Activated CD4-positive, alpha-beta T cell treated with anti-CD3 and anti-CD28 coated beads for 48 hours (primary cell): ENCODE measurements around the gene KRT16.
"Not testable (repeated sequence)": the region's sequence is repeated elsewhere in the genome, so short reads cannot be mapped to it uniquely, and the experiment has no call there.

Experiments used
- DNase-seq: peaks from one replicate; pipeline ENCODE4 v3.0.0-alpha.2; 2020

The KRT16 gene

GRCh38 chr17:41627316-41628072 lies 14.9 kb upstream of the KRT16 start:
- no peak for DNase-seq

GRCh38 chr17:41626914-41627295 lies 14.3 kb upstream of the KRT16 start:
- not testable (repeated sequence) for DNase-seq

- not testable (repeated sequence) for DNase-seq
These were observed 13.7 kb upstream of the KRT16 start for GRCh38 chr17:41626028-41626913.

- DNase-seq = no peak
These were observed 13.0 kb upstream of the KRT16 start for GRCh38 chr17:41625602-41626001.

GRCh38 chr17:41624208-41625101 lies 11.9 kb upstream of the KRT16 start, which contains the start of gene KRT17:
Gene KRT17 (minus strand): TSS chr17:41624575. CDS start chr17:41624509, 66 bp downstream.
- DNase-seq = no peak

- not testable (repeated sequence) for DNase-seq
These were observed 10.8 kb upstream of the KRT16 start for GRCh38 chr17:41623184-41623861.

- DNase-seq = not testable (repeated sequence)
These were observed 10.0 kb upstream of the KRT16 start for GRCh38 chr17:41622340-41623183.

GRCh38 chr17:41621916-41622315 lies 9.3 kb upstream of the KRT16 start:
- DNase-seq = no peak

GRCh38 chr17:41621435-41621817 lies 8.9 kb upstream of the KRT16 start:
- DNase-seq = not testable (repeated sequence)

GRCh38 chr17:41620583-41621434 lies 8.2 kb upstream of the KRT16 start:
- no peak for DNase-seq

- not testable (repeated sequence) for DNase-seq
These were observed 7.5 kb upstream of the KRT16 start for GRCh38 chr17:41619927-41620582.

GRCh38 chr17:41619036-41619926 lies 6.7 kb upstream of the KRT16 start:
- no peak for DNase-seq

- no peak for DNase-seq
These were observed 5.9 kb upstream of the KRT16 start for GRCh38 chr17:41618341-41619035.

- no peak for DNase-seq
These were observed 5.1 kb upstream of the KRT16 start for GRCh38 chr17:41617698-41618097.

GRCh38 chr17:41617136-41617535 lies 4.6 kb upstream of the KRT16 start:
- no peak for DNase-seq

- DNase-seq = not testable (repeated sequence)
These were observed 3.9 kb upstream of the KRT16 start for GRCh38 chr17:41616486-41616885.

- DNase-seq = no peak
These were observed 2.9 kb upstream of the KRT16 start for GRCh38 chr17:41615454-41615853.

GRCh38 chr17:41614767-41615166 lies 2.2 kb upstream of the KRT16 start:
- not testable (repeated sequence) for DNase-seq
